Endothelial cell of umbilical vein (primary cell): ENCODE results near the gene PGA3. TPM values are rescaled to one million over a fixed set of nuclear protein-coding genes. Genes with fewer than 3 reads are reported as not detected.
"Not testable (repeated sequence)": the region's sequence is repeated elsewhere in the genome, so short reads cannot be mapped to it uniquely, and the experiment has no call there.

Experiments used
- BruUV-seq: library from RNA; stranded (reverse); fragments of 400-500 nt; replicated peaks from 2 replicates; lab custom pipeline; 2021; lab: Mats Ljungman, UMichigan
- CTCF ChIA-PET: fragments of 300-600, 350-600 bp; sonication (Branson Sonifier 250); formaldehyde crosslinking; loops from one replicate; lab custom pipeline; 2021; ENCODE audit warnings: antibody characterized with exemption, inconsistent platforms; lab: Charles Lee
- POLR2A ChIA-PET: fragments of 300-600, 350-600 bp; sonication (Branson Sonifier 250); formaldehyde crosslinking; loops from one replicate; lab custom pipeline; 2021; ENCODE audit warnings: antibody characterized with exemption, inconsistent platforms; lab: Charles Lee
- DNase-seq: peaks from one replicate; pipeline ENCODE4 v3.0.0-alpha.2; 2011; ENCODE audit warnings: low read depth, low spot score
- FAIRE-seq: peaks from 2 replicates; lab custom pipeline; 2011; peaks lifted over from hg19 to GRCh38; lab: Jason Lieb, UNC
- H2AFZ ChIP-seq: 2 replicates; pipeline ENCODE4 v1.6.0; 2012; ENCODE audit warnings: low read depth, low read length, control low read depth, inconsistent platforms
- H3K27ac ChIP-seq: 2 replicates; pipeline ENCODE4 v1.5.1; 2011; ENCODE audit warnings: low read depth, mild to moderate bottlenecking, control low read depth, low read length, moderate library complexity; ENCODE audit not compliant: insufficient read depth
- H3K27me3 ChIP-seq, 2 experiments: 2 replicates each; pipeline versions ENCODE4 v1.6.0 to v1.6.1; 2011; ENCODE audit warnings: low read length in 2 of 2, mixed read lengths in 1 of 2; ENCODE audit not compliant: control insufficient read depth in 2 of 2, insufficient read depth in 2 of 2
- H3K36me3 ChIP-seq, 2 experiments: 2 replicates in 1 of 2; 3 replicates in 1 of 2; pipeline ENCODE4 v1.5.1; 2011; ENCODE audit warnings: low read length in 2 of 2, mild to moderate bottlenecking in 1 of 2, moderate library complexity in 1 of 2; ENCODE audit not compliant: control insufficient read depth in 2 of 2, insufficient read depth in 2 of 2; ENCODE audit errors: extremely low read depth in 1 of 2
- H3K4me1 ChIP-seq: 3 replicates; pipeline ENCODE4 v1.5.1; 2011; ENCODE audit warnings: mild to moderate bottlenecking, low read length; ENCODE audit not compliant: control insufficient read depth, insufficient read depth; ENCODE audit errors: extremely low read depth
- H3K4me2 ChIP-seq: 2 replicates; pipeline ENCODE4 v1.6.1; 2011; ENCODE audit warnings: low read length, control low read depth, mixed read lengths; ENCODE audit not compliant: insufficient read depth
- H3K4me3 ChIP-seq, 3 experiments: fragments of 200-600 bp in 1 of 3; sonication (generic), shearing (Covaris generic) in 1 of 3; replicated peaks in 1 of 3; 2 replicates each; pipeline ENCODE4 v1.5.1; 2011 to 2016; ENCODE audit warnings: control low read depth in 3 of 3, low read length in 3 of 3, mild to moderate bottlenecking in 2 of 3, inconsistent platforms in 1 of 3, low read depth in 1 of 3, moderate library complexity in 1 of 3; ENCODE audit not compliant: insufficient read depth in 1 of 3
- H3K79me2 ChIP-seq: 2 replicates; pipeline ENCODE4 v1.6.0; 2012; ENCODE audit warnings: low read length, inconsistent platforms; ENCODE audit not compliant: control insufficient read depth, insufficient read depth
- H3K9ac ChIP-seq: replicated peaks from 2 replicates; pipeline ENCODE3; 2011; ENCODE audit warnings: low read length, control low read depth; ENCODE audit not compliant: insufficient read depth; ENCODE audit errors: extremely low read depth
- H3K9me1 ChIP-seq: replicated peaks from 3 replicates; pipeline ENCODE4 v1.6.0; 2011; ENCODE audit warnings: mild to moderate bottlenecking, low read length; ENCODE audit not compliant: control insufficient read depth, insufficient read depth; ENCODE audit errors: extremely low read depth
- H3K9me3 ChIP-seq: replicated peaks from 2 replicates; pipeline ENCODE4 v1.5.1; 2012; ENCODE audit warnings: low read length, inconsistent platforms; ENCODE audit not compliant: control insufficient read depth, insufficient read depth
- H4K20me1 ChIP-seq: replicated peaks from 2 replicates; pipeline ENCODE3; 2011; ENCODE audit warnings: mild to moderate bottlenecking, low read length; ENCODE audit not compliant: control insufficient read depth, insufficient read depth; ENCODE audit errors: extremely low read depth
- CTCF ChIP-seq, 2 donors: IDR thresholded peaks; 1 replicate in 1 of 2; 2 replicates in 1 of 2; pipeline ENCODE4 v1.5.1; 2011; ENCODE audit warnings: low read length in 2 of 2, mild to moderate bottlenecking in 2 of 2, moderate library complexity in 2 of 2, control low read depth in 1 of 2, inconsistent platforms in 1 of 2, low read depth in 1 of 2; ENCODE audit not compliant: insufficient read depth in 1 of 2; ENCODE audit errors: extremely low read depth in 1 of 2
- MAX ChIP-seq: IDR thresholded peaks from 2 replicates; pipeline ENCODE4 v1.6.1; 2011; ENCODE audit not compliant: insufficient read depth, insufficient read length
- MYC ChIP-seq: IDR thresholded peaks from one replicate; pipeline ENCODE4 v1.6.1; 2011; ENCODE audit warnings: mild to moderate bottlenecking, low read depth, low read length
- dilution Hi-C: fragments of 300-500 bp; cut with MboI; formaldehyde crosslinking; loops from one replicate; pipeline ENCODE4 v1.15.0; 2019; ENCODE audit warnings: low sequenced_read_pairs; ENCODE audit not compliant: extremely low pct_ligation_motif_present
- intact Hi-C: fragments of 100-400 bp; cut with micrococcal nuclease; formaldehyde crosslinking; loops from one replicate; pipeline ENCODE4 v1.10.0; 2022
- polyA plus RNA-seq, 4 experiments: library from polyadenylated mRNA; depleted of rRNA in 3 of 4; stranded (reverse) in 3 of 4; unstranded in 1 of 4; fragments of >200 nt; gene quantifications; 2 replicates each; pipeline versions ENCODE4 v1.2.1 to v1.2.3, GENCODE V29; 2011 to 2012; ENCODE audit warnings: missing spikeins in 1 of 4
- total RNA-seq: library from RNA; stranded (reverse); gene quantifications from 2 replicates; pipeline ENCODE4 v1.2.3, GENCODE V29; 2021

Gene PGA3
- total and polyA plus RNA-seq, 2 donors (not counting 3 experiments of a cell fraction or from before 2014, with no cell fraction given): not detected

GRCh38 chr11:61176446-61176845 lies 26.9 kb upstream of the PGA3 start:
- no peak for TF ChIP-seq CTCF (IDR thresholded peaks at IDR 0.05; ENCODE audit: extremely low read depth in 1 of 2, insufficient read depth in 1 of 2, low read depth in 1 of 2, low read length in 2 of 2)
- TF ChIP-seq MAX: no peak
- TF ChIP-seq MYC: no peak
- DNase-seq: no peak
- Histone ChIP-seq H3K9me1 (no peaks in the 10 kb centered on the region), H3K27ac (no peak overlapping the region), H3K4me1 (no peaks in the 10 kb centered on the region), H3K9me3 (no peaks in the 10 kb centered on the region), H3K79me2 (no peaks in the 10 kb centered on the region), H3K4me2 (no peak overlapping the region), H3K9ac (no peak overlapping the region), H4K20me1 (no peaks in the 10 kb centered on the region), H2AFZ (no peak overlapping the region), H3K36me3 (no peaks in the 10 kb centered on the region), H3K4me3 (no peak overlapping the region), H3K27me3 (peaks cover 5 to 16% of the 10 kb centered on the region in 2 experiments)
- BruUV-seq: no TSS peak
- ChIA-PET CTCF (interaction anchor here (1.3 to 2.3 kb wide), 2 partner anchors 12 to 47 kb away, joined by 3 to 8 read pairs; no protein-coding TSS in a partner anchor), POLR2A (no interaction called here)
- dilution Hi-C loops: no loop called here
- intact Hi-C loops: loop anchor here (5.0 kb wide), 1 partner anchor 214 kb away; no protein-coding TSS in a partner anchor
- no peak for FAIRE-seq

GRCh38 chr11:61180205-61180604 lies 23.1 kb upstream of the PGA3 start:
- DNase-seq, FAIRE-seq, H3K27ac ChIP-seq, H4K20me1 ChIP-seq, intact Hi-C loops, H3K27me3 ChIP-seq, H2AFZ ChIP-seq, H3K4me3 ChIP-seq, BruUV-seq, H3K9me3 ChIP-seq, H3K9me1 ChIP-seq, H3K79me2 ChIP-seq, H3K36me3 ChIP-seq, H3K4me1 ChIP-seq, dilution Hi-C loops, POLR2A ChIA-PET, H3K4me2 ChIP-seq, H3K9ac ChIP-seq: not testable (repeated sequence)
- CTCF ChIA-PET: interaction anchor here (4.7 kb wide), 1 partner anchor 11 kb away, joined by 13 read pairs; no protein-coding TSS in a partner anchor
